Keratinocyte (primary cell): ENCODE results near the gene STOM. TPM values are rescaled to one million over a fixed set of nuclear protein-coding genes. Genes with fewer than 3 reads are reported as not detected.

Experiments
- DNase-seq: peaks from one replicate; pipeline ENCODE4 v3.0.0-alpha.2; 2011; ENCODE audit warnings: low read depth, missing footprints, low spot score
- FAIRE-seq: peaks from 2 replicates; lab custom pipeline; 2011; peaks lifted over from hg19 to GRCh38; lab: Jason Lieb, UNC
- H2AFZ ChIP-seq: 2 replicates; pipeline ENCODE4 v1.6.0; 2012; ENCODE audit warnings: low read length, control low read depth, inconsistent platforms; ENCODE audit not compliant: control insufficient read depth
- H3K27ac ChIP-seq: 2 replicates; pipeline ENCODE4 v1.5.1; 2011; ENCODE audit warnings: low read length; ENCODE audit not compliant: control insufficient read depth, insufficient read depth
- H3K27me3 ChIP-seq: 3 replicates; pipeline ENCODE4 v1.6.0; 2011; ENCODE audit warnings: low read length; ENCODE audit not compliant: control insufficient read depth, insufficient read depth; ENCODE audit errors: extremely low read depth
- H3K36me3 ChIP-seq, 2 experiments: 2 replicates in 1 of 2; 3 replicates in 1 of 2; pipeline ENCODE4 v1.5.1; 2011; ENCODE audit warnings: low read length in 2 of 2, mild to moderate bottlenecking in 1 of 2; ENCODE audit not compliant: control insufficient read depth in 2 of 2, insufficient read depth in 2 of 2; ENCODE audit errors: extremely low read depth in 1 of 2
- H3K4me1 ChIP-seq: 3 replicates; pipeline ENCODE4 v1.5.1; 2011; ENCODE audit warnings: low read length; ENCODE audit not compliant: control insufficient read depth, insufficient read depth; ENCODE audit errors: extremely low read depth
- H3K4me2 ChIP-seq: 3 replicates; pipeline ENCODE4 v1.6.0; 2011; ENCODE audit warnings: low read depth, low read length; ENCODE audit not compliant: control insufficient read depth, insufficient read depth; ENCODE audit errors: extremely low read depth
- H3K4me3 ChIP-seq, 3 experiments: fragments of 200-600 bp in 1 of 3; sonication (generic) in 1 of 3; 2 replicates in 2 of 3; 3 replicates in 1 of 3; pipeline ENCODE4 v1.5.1; 2011 to 2016; ENCODE audit warnings: low read length in 3 of 3, mild to moderate bottlenecking in 3 of 3, control low read depth in 2 of 3, inconsistent platforms in 1 of 3, low read depth in 1 of 3, mixed read lengths in 1 of 3, mixed run types in 1 of 3, moderate library complexity in 1 of 3; ENCODE audit not compliant: control insufficient read depth in 2 of 3, insufficient read depth in 2 of 3; ENCODE audit errors: extremely low read depth in 1 of 3
- H3K79me2 ChIP-seq: 2 replicates; pipeline ENCODE4 v1.6.0; 2012; ENCODE audit warnings: low read length; ENCODE audit not compliant: control insufficient read depth, insufficient read depth
- H3K9ac ChIP-seq: 3 replicates; pipeline ENCODE4 v1.6.0; 2011; ENCODE audit warnings: low read length; ENCODE audit not compliant: control insufficient read depth, insufficient read depth; ENCODE audit errors: extremely low read depth
- H3K9me1 ChIP-seq: 3 replicates; pipeline ENCODE4 v1.6.0; 2011; ENCODE audit warnings: low read length; ENCODE audit not compliant: control insufficient read depth, insufficient read depth; ENCODE audit errors: extremely low read depth
- H3K9me3 ChIP-seq: 2 replicates; pipeline ENCODE4 v1.5.1; 2012; ENCODE audit warnings: low read depth, low read length; ENCODE audit not compliant: control insufficient read depth
- H4K20me1 ChIP-seq: 3 replicates; pipeline ENCODE4 v1.6.0; 2011; ENCODE audit warnings: low read length; ENCODE audit not compliant: control insufficient read depth, insufficient read depth; ENCODE audit errors: extremely low read depth
- CTCF ChIP-seq, 3 experiments: IDR thresholded peaks in 1 of 3; conservative IDR thresholded peaks in 1 of 3; optimal IDR thresholded peaks in 1 of 3; 2 replicates in 2 of 3; 3 replicates in 1 of 3; pipeline versions ENCODE3 to v1.5.1; 2011; ENCODE audit warnings: low read length in 3 of 3, mild to moderate bottlenecking in 3 of 3, moderate library complexity in 2 of 3, control low read depth in 1 of 3, inconsistent platforms in 1 of 3; ENCODE audit not compliant: insufficient read depth in 2 of 3; ENCODE audit errors: extremely low read depth in 1 of 3
- EZH2 ChIP-seq: IDR thresholded peaks from one replicate; pipeline ENCODE4 v1.6.1; 2012; ENCODE audit warnings: inconsistent platforms, mild to moderate bottlenecking, low read length, moderate library complexity
- dilution Hi-C: fragments of 300-500 bp; cut with MboI; formaldehyde crosslinking; loops from one replicate; pipeline ENCODE4 v1.7.0; 2020; ENCODE audit warnings: low sequenced_read_pairs; ENCODE audit not compliant: extremely low pct_ligation_motif_present
- polyA plus RNA-seq, 5 experiments: library from polyadenylated mRNA; depleted of rRNA in 3 of 5; stranded (reverse) in 3 of 5; stranded (forward) in 1 of 5; unstranded in 1 of 5; fragments of >200 nt; gene quantifications; 1 replicate in 1 of 5; 2 replicates in 3 of 5; 3 replicates in 1 of 5; pipeline versions ENCODE4 v1.2.1 to v1.2.3, GENCODE V29; 2011 to 2012; ENCODE audit warnings: missing spikeins in 2 of 5, low read depth in 1 of 5, low replicate concordance in 1 of 5

Gene STOM
- polyA plus RNA-seq, 1 donor (not counting 4 experiments of a cell fraction or from before 2014, with no cell fraction given): 121 TPM

- H3K79me2 ChIP-seq: no peaks in the 10 kb centered on the region
- H3K4me1 ChIP-seq: no peaks in the 10 kb centered on the region
- DNase-seq (no peak), FAIRE-seq (no peak)
- dilution Hi-C loops: no loop called here
- no peaks in the 10 kb centered on the region for H4K20me1 ChIP-seq
- no peak overlapping the region for H2AFZ ChIP-seq
- H3K9ac ChIP-seq: no peak overlapping the region
- no peak overlapping the region for H3K4me3 ChIP-seq
- no peak overlapping the region for H3K27ac ChIP-seq
- no peaks in the 10 kb centered on the region for H3K9me1 ChIP-seq
- TF ChIP-seq EZH2 (no peak), CTCF (optimal IDR thresholded peaks at IDR 0.05 in 1 of 3, IDR thresholded peaks at IDR 0.05 in 1 of 3, conservative IDR thresholded peaks at IDR 0.05 in 1 of 3; ENCODE audit: extremely low read depth in 1 of 3, insufficient read depth in 2 of 3, low read length in 3 of 3) (no peak)
- H3K36me3 ChIP-seq: peaks cover 7 to 21% of the 10 kb centered on the region in 2 experiments
- no peaks in the 10 kb centered on the region for H3K9me3 ChIP-seq
- no peak overlapping the region for H3K4me2 ChIP-seq
- H3K27me3 ChIP-seq: no peaks in the 10 kb centered on the region
Observed at GRCh38 chr9:121345070-121345469, 25.0 kb downstream of the STOM start.

- no peak overlapping the region for H3K27ac ChIP-seq
- no peak for TF ChIP-seq EZH2
- H3K9me1 ChIP-seq: no peaks in the 10 kb centered on the region
- no peaks in the 10 kb centered on the region for H4K20me1 ChIP-seq
- no peak overlapping the region for H3K4me3 ChIP-seq
- no peak overlapping the region for H3K4me2 ChIP-seq
- H3K9ac ChIP-seq: no peak overlapping the region
- no peak for DNase-seq
- H3K79me2 ChIP-seq: no peaks in the 10 kb centered on the region
- no peaks in the 10 kb centered on the region for H3K9me3 ChIP-seq
- H3K27me3 ChIP-seq: no peaks in the 10 kb centered on the region
- H2AFZ ChIP-seq: no peak overlapping the region
- peaks cover 7 to 21% of the 10 kb centered on the region in 2 experiments for H3K36me3 ChIP-seq
- dilution Hi-C loops: no loop called here
- H3K4me1 ChIP-seq: no peaks in the 10 kb centered on the region
- no peak for FAIRE-seq
Observed at GRCh38 chr9:121344184-121344583, 25.9 kb downstream of the STOM start.
